GM18868 (cell line): ENCODE data around the gene JCAD.
"Not testable (repeated sequence)": the region's sequence is repeated elsewhere in the genome, so short reads cannot be mapped to it uniquely, and the experiment has no call there.

Experiments
- ATAC-seq: cut with Tn5 transposase; IDR thresholded peaks from one replicate; pipeline ENCODE4 v1.9.1; 2021; ENCODE audit warnings: mild to moderate bottlenecking, moderate library complexity; ENCODE audit not compliant: unreplicated experiment

JCAD gene

DNA sequence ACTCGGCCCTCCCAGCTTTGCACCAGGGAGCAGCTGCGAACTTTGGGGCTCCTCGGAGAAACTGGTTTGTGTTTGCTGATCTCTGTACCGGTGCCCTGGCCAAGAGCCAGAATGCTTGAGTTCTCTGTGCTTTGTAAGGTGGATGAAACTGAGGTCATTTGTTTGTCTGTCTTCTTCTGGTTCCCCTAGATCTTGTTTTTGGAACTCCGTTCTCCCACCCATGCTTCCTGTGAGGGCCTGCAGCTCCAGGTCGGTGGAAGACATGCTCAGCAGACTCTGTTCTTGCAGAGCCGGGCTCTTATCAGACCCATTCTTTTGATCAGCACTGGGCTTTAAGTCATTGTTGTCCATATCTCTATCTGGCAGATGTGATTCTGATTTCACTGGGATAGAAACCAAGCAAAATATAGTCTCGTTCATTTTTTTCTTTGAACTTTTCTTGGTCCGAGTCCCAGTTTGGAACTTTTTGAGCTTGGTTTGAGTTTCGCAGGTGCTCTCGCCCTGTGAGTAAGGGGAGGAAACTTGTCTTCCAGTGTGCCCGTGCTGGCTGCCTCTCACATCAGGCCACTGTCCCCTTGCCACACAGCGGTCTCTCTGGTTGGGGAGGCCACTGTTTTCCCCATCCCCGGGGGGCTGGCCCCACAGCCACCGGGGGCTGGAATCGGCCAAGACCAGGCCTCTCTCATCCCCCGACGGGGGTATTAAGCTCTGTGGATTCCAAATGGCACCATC is 31.2 kb downstream of the JCAD start:
- no peak for ATAC-seq

DNA sequence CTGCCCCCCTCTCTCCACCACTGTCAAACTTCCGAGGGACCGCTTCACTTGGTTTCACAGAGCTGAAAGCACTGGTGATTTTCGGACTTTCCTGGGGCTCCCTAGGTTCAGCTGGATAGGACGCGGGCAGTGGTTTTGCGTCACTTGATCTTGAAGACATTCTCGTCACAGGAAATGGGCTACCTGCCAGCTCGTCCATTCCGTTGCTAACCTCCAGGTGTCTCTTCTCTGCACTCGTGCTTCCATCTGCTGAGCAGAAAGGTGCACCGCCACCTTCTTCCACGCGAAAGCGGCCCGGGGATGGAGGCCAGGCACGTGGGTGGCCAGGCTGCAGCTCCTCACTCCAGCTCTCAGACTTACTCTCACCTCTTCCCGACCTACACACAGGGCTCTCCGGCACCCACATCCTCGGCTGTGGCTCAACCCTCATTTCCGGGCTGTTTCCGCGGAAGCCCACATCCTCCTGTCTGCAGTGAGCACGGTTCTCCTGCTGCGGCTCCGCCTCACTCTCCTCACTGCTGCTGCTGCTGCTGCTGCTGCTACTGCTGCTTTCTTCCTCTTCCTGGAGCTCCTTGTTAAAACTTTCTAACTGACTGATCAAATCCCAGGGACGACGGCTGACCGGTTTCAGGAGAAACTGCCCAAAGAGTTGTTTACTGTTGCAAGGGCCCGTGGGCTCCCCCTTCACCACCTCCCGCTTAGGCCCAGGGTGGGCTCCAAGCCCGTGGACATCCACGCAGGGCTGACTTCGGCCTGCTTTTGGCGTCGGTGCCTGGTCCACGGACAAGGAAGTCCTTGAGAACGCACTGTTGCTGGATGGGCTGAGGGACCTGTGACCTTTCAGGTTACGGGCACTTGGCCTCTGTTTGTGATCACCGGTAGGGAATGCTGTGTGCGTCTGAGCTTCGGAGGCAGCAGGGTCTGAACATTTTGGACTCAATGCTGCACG is 32.1 kb downstream of the JCAD start:
- ATAC-seq: peak; percentile 86

DNA sequence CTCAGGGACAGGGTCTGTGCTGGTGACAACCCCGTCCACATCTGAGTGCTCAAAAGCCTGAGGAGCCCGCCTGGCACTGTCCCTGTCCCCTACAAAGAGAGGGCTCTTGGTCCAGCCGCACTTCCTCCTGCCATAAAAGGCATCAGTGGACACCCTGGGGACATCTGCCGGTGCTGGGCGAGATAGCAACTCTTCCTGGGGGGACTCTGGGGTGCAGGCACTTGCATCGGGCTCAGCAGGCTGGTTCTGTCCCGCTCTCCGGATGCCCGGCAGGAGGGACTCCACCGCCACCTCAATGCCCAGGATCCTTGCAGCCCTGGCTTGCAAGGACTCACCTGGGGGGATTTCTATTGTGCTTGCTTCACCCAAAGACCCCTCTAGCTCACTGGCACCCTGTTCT is 32.8 kb downstream of the JCAD start:
- ATAC-seq: no peak

DNA sequence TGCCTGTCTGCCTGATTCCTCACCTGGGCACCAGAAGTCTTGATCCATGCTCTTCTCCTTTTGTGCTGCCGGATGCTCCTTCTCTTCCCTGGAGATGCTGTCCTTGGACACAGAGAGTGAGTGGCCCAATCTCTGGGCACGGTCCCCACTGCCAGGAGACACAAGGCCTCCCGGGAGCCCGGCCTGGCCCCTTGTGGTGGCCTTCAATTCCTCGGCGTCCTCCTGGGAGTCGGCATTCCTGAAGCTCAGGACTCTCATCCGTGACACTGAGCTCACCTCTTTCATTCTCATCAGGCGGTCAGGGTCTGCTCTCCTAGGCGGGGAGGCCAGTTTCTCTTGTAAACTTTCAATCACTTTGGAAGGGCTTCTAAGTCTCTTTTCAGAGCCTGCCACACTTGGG is 33.3 kb downstream of the JCAD start:
- ATAC-seq: no peak

DNA sequence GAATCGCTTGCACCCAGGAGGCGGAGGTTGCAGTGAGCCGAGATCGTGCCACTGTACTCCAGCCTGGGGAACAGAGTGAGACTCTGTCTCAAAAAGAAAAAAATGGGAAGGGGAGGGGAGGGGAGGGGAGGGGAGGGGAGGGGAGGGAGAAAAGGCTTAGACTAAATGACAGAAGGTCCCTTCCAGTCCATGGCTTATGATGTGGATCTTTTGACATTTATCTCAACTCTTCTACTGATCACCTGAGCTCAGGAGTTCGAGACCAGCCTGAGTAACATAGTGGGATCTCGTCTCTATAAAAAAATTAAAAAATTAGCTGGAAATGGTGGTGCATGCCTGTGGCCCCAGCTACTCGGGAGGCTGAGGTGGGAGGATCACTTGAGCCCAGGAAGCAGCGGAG is 34.0 kb downstream of the JCAD start:
- not testable (repeated sequence) for ATAC-seq

DNA sequence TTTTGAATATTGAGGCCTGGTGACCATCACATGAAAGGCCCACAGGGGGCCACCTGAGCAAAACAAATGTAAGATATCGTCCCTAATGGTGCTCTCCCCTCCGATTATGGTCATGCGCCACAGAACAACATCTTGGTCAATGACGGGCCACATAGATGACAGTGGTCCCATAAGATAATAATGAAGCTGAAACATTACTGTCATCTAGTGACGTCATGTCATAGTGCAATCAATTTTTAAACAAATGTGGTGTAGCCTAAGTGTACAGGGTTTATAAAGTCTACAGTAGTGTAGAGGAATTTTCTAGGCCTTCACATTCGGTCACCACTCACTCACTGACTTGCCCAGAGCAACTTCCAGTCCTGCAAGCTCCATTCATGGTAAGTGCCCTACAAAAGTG is 36.8 kb downstream of the JCAD start:
- no peak for ATAC-seq

DNA sequence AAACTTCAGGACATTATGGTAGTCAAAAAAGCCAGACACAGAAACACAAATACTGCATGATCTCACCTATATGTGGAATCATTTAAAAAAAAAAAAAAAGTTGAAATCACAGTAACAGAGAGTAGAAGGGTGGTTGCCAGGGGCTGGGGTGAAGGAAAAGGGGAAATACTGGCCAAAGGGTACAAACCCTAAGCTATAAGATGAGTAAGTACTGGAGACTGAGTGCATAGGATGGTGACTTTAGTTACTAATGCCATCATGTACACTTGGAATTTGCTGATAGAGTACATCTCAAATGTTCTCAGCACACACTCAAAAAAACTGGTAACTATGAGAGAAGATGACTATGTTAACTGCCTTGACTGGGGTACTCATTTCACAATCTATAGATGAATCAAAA is 39.9 kb downstream of the JCAD start:
- ATAC-seq: no peak

DNA sequence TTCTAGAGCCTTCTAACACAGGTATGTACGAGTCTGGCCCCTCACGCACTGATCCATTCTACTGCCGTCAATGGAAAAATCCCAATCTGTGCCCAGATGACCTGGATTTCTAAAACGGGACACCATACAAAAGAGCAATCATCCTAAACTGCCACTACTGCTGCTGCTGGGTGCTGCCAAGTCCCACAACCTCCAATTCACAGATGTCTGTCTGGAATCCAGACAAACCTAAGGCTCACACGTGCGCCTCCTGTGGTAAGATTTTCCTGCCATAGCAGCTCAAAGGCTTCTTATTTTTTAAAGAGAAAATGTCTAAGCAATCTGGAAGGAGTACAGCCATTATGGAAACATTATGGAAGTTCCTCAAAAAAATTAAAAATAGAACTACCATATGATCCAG is 40.9 kb downstream of the JCAD start:
- no peak for ATAC-seq

DNA sequence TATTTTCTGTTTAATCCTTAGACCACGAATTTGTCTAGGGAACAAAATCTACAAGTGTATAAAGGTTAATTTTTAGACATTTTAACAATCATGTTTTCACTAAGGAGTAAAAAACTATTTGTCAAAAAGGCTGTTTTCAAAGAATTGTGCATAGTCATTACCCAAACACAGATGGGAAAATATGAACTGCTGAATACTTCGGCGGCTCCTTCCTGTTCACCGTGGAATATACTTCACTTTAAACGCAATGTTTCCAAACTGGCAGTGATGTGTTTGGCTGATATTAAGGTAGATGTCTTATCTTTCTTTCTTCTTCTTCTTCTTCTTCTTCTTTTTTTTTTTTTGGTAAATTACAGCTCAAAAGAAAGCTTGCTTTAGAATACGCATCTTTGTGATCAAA is 41.4 kb downstream of the JCAD start:
- ATAC-seq: no peak

DNA sequence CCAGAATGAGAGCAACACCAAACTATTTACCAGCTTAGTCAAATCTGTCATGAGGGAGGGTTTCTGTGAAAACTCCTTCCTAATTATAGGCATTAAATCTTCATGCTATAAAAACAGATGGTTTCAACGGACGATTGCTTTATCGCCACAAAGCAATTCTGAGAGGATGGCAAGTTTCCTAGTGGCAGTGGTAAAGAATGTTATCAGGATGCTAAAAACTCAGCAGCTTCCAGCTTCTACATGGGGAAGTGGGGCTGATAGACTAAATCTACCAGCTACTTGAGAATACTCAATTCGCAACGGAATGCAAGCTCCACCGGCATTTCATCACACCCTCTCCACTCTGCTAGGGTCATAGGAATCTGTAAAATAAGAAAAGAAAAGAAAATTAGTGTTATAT is 41.8 kb downstream of the JCAD start:
- no peak for ATAC-seq

DNA sequence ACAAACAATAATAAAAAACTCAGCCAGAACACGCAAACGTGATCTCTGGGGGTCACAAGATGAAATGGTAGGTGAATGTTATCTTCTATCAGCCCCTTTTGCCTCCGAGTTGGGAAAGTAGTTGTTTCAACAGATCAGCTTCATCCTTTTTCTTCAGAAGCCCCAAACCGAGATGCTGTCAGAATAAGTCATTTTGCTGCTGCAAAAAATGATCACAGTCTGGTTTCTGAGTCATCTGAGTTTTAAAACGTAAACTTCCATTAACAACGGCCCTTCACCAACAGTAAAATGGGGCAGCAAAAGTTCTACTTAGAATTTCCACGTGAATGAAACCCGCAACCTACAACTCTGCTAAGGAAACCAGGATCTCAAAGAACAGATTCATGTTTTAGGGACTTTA is 44.9 kb downstream of the JCAD start:
- no peak for ATAC-seq

DNA sequence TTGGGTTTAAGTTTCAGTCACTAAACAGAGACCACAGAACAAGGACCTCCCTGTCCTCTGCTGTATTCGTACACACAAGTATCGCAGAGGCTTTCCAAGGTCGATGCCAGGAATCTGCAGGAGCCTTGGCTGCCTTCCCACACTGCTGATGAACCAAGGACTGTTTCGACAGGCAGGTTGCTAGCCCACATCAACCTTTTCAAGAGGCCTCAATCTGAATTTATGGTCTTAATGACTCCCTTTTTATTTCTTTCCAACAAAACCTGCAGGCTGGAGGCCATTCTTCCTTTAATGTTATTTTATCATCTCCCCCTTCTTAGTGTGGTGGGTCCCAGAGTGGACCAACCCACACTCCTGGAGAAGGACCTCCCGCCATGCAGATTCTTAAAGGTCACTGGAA is 45.6 kb downstream of the JCAD start:
- ATAC-seq: no peak

DNA sequence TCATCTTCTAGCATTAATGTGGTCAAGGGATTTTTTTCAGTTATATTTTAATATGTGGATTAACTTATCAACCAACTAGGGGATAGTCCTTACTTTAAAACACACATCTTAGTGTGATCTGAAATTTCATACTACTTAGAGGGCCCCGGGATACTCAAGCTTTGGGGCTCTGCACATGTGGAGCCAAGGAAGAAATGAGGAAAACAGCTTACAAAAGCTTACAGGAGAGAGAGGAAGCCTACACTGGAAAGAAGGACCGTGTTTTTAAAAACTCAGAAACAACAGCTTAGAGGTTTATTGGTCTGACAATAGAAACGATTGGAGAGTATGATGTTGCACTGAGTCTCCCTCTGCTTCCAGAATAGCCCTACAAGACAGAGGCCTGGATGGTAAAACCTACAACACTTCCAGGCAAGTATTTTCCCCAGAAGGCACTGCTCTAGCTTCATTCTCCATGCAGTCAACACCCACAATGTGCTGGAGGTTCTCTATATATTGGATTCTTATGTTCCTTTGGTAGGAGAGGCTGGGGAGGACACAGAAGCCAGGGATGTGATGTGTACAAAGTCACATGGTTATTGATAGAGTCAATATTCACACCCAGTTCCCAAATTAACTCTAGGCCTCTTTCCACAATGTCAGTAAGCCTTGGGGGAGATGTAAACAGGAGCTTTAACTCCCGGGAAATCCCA is 47.3 kb downstream of the JCAD start:
- no peak for ATAC-seq

DNA sequence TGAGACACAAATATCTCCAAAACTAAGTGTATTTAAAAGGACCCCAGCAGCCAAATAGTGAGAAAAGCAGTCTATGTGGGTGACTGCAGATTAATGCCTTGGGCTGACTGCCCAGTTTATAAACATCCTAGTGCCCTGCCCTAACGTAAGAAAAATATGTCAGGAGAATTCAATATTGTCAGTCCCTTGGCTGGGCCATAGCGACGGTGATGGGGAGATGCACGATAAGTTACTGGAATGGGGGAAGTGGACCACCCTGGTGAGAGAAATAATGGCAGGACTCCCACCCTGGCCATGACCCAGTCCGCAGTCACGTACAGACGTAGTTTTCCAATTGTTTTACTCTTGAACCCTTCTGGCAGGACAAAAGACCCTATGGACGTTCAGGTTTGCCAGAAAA is 48.0 kb downstream of the JCAD start:
- no peak for ATAC-seq

DNA sequence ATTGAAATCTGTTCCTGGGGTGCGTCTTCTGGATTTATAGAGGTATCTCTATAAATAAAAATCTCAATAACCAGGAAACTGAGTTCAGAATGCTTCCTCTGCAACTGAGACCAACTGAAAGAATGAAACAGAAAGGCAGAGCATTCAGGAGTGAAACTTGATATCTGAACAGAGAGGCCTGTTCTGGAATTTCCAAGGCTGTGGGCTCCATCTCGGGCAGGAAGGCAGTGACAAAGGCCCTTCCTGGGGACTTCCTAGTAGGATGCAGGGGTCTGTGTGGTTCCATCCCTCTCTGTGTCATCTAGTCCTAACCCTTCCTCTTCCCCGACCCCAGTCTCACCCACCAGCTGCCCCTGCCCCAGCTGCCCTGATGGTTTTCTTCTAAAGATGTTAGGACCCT is 52.0 kb downstream of the JCAD start:
- no peak for ATAC-seq

DNA sequence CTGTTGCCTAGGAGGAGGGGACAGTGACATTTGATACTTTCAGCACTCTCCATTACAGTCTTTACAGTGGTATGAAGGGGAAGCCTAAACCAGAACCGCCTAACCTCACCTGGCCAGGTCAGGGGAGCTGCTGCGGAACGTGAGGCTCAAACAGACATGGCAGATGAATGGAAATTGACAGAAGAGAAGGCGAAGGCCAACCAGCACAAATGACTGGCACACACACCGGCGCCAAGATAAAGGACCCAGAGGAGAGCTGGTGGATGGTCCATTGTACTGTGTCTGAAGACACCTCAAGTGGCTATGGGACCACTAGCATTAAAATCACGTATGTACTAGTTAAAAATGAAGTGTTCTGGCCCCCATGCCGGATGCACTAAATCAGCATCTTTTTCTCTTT is 53.0 kb downstream of the JCAD start:
- ATAC-seq: no peak

DNA sequence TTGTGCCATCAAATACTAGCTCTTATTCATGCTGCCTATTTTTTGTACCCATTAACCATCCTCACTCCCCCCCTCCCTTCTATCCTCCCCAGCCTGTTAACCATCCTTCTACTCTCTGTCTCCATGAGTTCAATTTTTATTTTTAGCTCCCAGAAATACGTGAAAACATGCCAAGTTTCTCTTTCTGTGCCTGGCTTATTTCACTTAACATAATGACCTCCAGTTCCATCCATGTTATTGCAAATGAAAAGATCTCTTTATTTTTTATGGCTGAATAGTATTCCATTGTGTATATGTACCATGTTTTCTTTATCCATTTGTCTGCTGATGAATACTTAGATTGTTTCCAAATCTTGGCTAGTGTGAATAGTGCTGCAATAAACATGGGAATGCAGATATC is 54.3 kb downstream of the JCAD start:
- ATAC-seq: not testable (repeated sequence)

DNA sequence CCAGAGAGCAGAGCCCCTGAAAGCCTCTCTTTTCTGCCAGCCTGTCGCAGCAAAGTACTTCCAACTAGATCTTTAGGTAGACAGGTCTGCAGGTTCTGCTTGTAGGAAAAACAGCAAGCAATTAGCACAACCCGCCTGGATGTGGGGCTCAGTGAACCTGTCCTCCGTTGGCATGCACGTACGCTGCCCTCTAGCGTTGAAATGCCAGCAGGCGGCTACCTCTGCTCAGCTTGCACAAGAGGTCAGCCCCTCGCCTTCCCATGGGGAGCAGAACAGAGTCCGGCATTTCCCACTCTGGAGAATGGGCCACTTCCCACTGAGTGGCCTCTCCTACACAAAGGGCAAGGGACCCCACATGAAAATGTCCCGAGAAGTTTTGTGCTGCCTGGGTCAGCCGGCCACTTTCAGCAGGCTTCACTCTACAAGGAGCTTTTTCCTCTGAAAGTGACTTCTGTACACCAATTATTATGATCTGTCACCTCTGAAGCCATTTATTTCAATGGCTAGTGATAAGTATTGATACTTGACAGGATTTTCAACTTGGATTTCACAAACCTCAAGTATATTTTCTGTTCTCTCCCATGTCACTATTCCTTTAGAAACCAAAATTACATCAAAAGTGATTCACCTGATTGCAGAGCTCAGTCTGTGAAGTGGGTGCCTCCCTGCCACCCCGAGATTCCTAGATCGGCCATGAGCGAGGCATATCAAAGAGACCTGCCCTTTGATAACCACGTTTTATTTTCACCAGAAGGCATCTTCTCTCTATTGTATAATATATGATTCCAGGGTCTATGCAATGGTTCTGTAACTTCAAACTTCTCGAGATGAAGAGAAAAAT is 56.7 kb downstream of the JCAD start:
- ATAC-seq: peak; percentile 68

DNA sequence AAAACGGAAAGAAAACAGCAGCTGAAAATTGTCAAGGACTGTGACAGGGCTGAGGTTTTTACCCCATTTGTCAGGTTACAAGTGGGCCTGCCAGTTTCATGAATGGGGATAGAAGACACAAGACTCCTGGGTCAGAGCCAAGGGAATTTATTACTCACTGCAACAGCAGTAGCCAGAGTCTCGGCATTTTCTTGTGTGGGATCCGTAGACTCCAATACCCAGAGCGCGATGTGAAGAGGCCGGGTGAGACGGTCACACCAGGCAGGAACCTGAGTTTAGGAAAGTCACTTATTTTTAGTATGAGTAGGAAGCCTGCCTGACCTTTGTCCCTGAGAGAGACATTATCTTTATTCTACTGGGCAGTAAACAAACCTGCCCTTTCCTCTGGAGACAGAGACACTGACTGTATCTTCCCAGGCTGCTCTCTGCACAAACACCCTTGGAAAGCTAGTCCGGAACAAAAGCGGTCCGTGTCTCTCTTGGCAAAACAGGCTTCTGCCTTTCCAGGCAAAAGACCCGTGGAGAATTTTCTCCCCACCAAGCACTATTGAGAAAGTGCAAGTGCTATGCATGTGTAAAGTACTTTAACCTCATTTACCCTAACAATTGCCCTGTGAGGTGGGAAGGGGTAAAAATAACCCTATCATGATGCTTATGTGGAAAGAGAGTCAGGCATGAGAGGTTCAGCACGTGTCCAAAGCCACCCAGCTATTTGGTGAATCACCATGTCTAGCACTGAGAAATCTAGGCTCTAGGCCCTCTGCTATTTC is 58.4 kb downstream of the JCAD start:
- ATAC-seq: no peak
